Peyer's patch (tissue), 4 donors: ENCODE results near the gene WT1.

ENCODE experiments used
- POLR2A ChIP-seq, 2 donors: fragments of 450-650 bp; IDR thresholded peaks; one replicate each; pipeline ENCODE4 v1.5.1; 2017; ENCODE audit warnings: antibody characterized with exemption in 2 of 2, mild to moderate bottlenecking in 2 of 2, moderate library complexity in 2 of 2
- TF ChIP-seq, protein P1 (sequence below), 6 experiments: fragments of 450-650 bp in 4 of 6; fragments of 200-600 bp in 2 of 6; sonication (generic) in 1 of 6; IDR thresholded peaks; one replicate each; pipeline ENCODE4 v1.5.1; 2017 to 2019; ENCODE audit warnings: antibody characterized with exemption in 6 of 6, mild to moderate bottlenecking in 3 of 6, moderate library complexity in 1 of 6

- TF ChIP-seq, protein P1, sequence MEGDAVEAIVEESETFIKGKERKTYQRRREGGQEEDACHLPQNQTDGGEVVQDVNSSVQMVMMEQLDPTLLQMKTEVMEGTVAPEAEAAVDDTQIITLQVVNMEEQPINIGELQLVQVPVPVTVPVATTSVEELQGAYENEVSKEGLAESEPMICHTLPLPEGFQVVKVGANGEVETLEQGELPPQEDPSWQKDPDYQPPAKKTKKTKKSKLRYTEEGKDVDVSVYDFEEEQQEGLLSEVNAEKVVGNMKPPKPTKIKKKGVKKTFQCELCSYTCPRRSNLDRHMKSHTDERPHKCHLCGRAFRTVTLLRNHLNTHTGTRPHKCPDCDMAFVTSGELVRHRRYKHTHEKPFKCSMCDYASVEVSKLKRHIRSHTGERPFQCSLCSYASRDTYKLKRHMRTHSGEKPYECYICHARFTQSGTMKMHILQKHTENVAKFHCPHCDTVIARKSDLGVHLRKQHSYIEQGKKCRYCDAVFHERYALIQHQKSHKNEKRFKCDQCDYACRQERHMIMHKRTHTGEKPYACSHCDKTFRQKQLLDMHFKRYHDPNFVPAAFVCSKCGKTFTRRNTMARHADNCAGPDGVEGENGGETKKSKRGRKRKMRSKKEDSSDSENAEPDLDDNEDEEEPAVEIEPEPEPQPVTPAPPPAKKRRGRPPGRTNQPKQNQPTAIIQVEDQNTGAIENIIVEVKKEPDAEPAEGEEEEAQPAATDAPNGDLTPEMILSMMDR (IDR thresholded peaks at IDR 0.05): no peak
- TF ChIP-seq POLR2A (IDR thresholded peaks at IDR 0.05): no peak
These were observed 95.2 kb downstream of the WT1 start for GRCh38 chr11:32340181-32340580.
